GM23338 (cell line): ENCODE data around the gene LAGE3.

Experiments used
- CREB1 ChIP-seq: fragments of 250-450 bp; sonication (Bioruptor Pico); IDR thresholded peaks from 2 replicates; pipeline ENCODE4 v1.5.0; 2020; ENCODE audit warnings: low read depth, mild to moderate bottlenecking, moderate library complexity
- EZH2 ChIP-seq: fragments of 200-600 bp; sonication (generic); IDR thresholded peaks from one replicate; pipeline ENCODE4 v1.8.0; 2017; ENCODE audit warnings: antibody characterized with exemption, mild to moderate bottlenecking, low read depth; ENCODE audit not compliant: unreplicated experiment
- EZH2phosphoT487 ChIP-seq: fragments of 200-600 bp; sonication (generic); IDR thresholded peaks from one replicate; pipeline ENCODE4 v1.8.1; 2018; ENCODE audit warnings: antibody characterized with exemption; ENCODE audit not compliant: unreplicated experiment
- JUNB ChIP-seq: IDR thresholded peaks from one replicate; pipeline ENCODE4 v1.6.1; 2016; ENCODE audit warnings: antibody characterized with exemption; ENCODE audit not compliant: unreplicated experiment
- POLR2AphosphoS5 ChIP-seq: IDR thresholded peaks from 2 replicates; pipeline ENCODE4 v1.6.1; 2016; ENCODE audit warnings: antibody characterized with exemption, low read depth
- STAT1 ChIP-seq: IDR thresholded peaks from one replicate; pipeline ENCODE4 v1.6.1; 2016; ENCODE audit warnings: antibody characterized with exemption; ENCODE audit not compliant: unreplicated experiment
- ZNF114 ChIP-seq: fragments of 250-450 bp; sonication (Bioruptor Pico); IDR thresholded peaks from 2 replicates; pipeline ENCODE4 v1.5.0; 2020; ENCODE audit warnings: mild to moderate bottlenecking, moderate library complexity
- ZNF331 ChIP-seq: fragments of 250-450 bp; sonication (Bioruptor Pico); IDR thresholded peaks from 2 replicates; pipeline ENCODE4 v1.5.0; 2020; ENCODE audit warnings: low read depth, mild to moderate bottlenecking, moderate library complexity
- TF ChIP-seq, protein P1 (sequence below), 2 experiments: fragments of 200-600 bp in 1 of 2; sonication (generic) in 1 of 2; conservative IDR thresholded peaks; 2 replicates each; pipeline versions ENCODE4 v1.5.1 to v1.6.1; 2016 to 2017; ENCODE audit warnings: antibody characterized with exemption in 2 of 2, low read depth in 2 of 2, mild to moderate bottlenecking in 2 of 2, moderate library complexity in 1 of 2
- TF ChIP-seq, protein P2 (sequence below): IDR thresholded peaks from one replicate; pipeline ENCODE4 v1.6.1; 2018; ENCODE audit warnings: antibody characterized with exemption; ENCODE audit not compliant: unreplicated experiment

DNA sequence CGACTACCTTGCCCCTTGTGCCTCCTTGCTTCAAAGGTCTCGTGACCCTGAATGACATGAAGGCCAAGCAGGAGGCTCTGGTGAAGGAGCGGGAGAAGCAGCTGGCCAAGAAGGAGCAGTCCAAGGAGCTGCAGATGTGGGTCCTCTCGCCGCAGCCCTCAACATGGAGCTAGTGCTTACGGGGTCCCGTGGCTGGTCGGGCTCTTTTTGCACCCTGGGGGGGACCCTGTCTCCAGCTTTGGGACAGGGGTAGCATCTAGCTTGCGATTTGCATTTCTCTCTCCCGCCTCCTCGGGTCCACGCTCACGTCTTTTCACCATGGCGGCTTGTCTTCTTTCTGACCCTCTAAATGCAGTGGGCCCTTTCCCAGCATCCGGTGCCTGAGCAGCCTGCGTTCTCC is 33.3 kb downstream of the LAGE3 start:
- TF ChIP-seq, protein P1, sequence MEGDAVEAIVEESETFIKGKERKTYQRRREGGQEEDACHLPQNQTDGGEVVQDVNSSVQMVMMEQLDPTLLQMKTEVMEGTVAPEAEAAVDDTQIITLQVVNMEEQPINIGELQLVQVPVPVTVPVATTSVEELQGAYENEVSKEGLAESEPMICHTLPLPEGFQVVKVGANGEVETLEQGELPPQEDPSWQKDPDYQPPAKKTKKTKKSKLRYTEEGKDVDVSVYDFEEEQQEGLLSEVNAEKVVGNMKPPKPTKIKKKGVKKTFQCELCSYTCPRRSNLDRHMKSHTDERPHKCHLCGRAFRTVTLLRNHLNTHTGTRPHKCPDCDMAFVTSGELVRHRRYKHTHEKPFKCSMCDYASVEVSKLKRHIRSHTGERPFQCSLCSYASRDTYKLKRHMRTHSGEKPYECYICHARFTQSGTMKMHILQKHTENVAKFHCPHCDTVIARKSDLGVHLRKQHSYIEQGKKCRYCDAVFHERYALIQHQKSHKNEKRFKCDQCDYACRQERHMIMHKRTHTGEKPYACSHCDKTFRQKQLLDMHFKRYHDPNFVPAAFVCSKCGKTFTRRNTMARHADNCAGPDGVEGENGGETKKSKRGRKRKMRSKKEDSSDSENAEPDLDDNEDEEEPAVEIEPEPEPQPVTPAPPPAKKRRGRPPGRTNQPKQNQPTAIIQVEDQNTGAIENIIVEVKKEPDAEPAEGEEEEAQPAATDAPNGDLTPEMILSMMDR (conservative IDR thresholded peaks at IDR 0.05; ENCODE audit: low read depth in 2 of 2), result no peak
- no peak for TF ChIP-seq EZH2
- no peak for TF ChIP-seq CREB1 (CRISPR knock-in tag)
- TF ChIP-seq EZH2phosphoT487, result no peak
- TF ChIP-seq, protein P2, sequence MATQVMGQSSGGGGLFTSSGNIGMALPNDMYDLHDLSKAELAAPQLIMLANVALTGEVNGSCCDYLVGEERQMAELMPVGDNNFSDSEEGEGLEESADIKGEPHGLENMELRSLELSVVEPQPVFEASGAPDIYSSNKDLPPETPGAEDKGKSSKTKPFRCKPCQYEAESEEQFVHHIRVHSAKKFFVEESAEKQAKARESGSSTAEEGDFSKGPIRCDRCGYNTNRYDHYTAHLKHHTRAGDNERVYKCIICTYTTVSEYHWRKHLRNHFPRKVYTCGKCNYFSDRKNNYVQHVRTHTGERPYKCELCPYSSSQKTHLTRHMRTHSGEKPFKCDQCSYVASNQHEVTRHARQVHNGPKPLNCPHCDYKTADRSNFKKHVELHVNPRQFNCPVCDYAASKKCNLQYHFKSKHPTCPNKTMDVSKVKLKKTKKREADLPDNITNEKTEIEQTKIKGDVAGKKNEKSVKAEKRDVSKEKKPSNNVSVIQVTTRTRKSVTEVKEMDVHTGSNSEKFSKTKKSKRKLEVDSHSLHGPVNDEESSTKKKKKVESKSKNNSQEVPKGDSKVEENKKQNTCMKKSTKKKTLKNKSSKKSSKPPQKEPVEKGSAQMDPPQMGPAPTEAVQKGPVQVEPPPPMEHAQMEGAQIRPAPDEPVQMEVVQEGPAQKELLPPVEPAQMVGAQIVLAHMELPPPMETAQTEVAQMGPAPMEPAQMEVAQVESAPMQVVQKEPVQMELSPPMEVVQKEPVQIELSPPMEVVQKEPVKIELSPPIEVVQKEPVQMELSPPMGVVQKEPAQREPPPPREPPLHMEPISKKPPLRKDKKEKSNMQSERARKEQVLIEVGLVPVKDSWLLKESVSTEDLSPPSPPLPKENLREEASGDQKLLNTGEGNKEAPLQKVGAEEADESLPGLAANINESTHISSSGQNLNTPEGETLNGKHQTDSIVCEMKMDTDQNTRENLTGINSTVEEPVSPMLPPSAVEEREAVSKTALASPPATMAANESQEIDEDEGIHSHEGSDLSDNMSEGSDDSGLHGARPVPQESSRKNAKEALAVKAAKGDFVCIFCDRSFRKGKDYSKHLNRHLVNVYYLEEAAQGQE, result no peak
- no peak for TF ChIP-seq ZNF114
- TF ChIP-seq JUNB, result no peak
- TF ChIP-seq POLR2AphosphoS5, result no peak
- TF ChIP-seq STAT1, result no peak
- TF ChIP-seq ZNF331 (CRISPR knock-in tag), result no peak
